GM12878 (cell line): ENCODE measurements around the gene AFAP1. TPM values are rescaled to one million over a fixed set of nuclear protein-coding genes. Genes with fewer than 3 reads are reported as not detected.

ENCODE experiments used
- ATAC-seq: fragments of 200-7000 bp; cut with Tn5 transposase; 3 replicates; pipeline ENCODE4 v1.9.1; 2020; ENCODE audit warnings: mild to moderate bottlenecking, moderate library complexity
- BruUV-seq: library from RNA; stranded (reverse); fragments of 400-500 nt; replicated peaks from 2 replicates; lab custom pipeline; 2021; lab: Mats Ljungman, UMichigan
- CTCF ChIA-PET: fragments of 300-600 bp; sonication (Branson Sonifier 250); formaldehyde crosslinking; extraction: SDS; loops from one replicate; lab custom pipeline; 2021; ENCODE audit warnings: inconsistent platforms; lab: Yijun Ruan, JAX
- POLR2A ChIA-PET: fragments of 350-600 bp; formaldehyde crosslinking; extraction: SDS; loops from one replicate; lab custom pipeline; 2021; ENCODE audit warnings: inconsistent platforms; lab: Charles Lee
- RAD21 ChIA-PET: fragments of 300-600 bp; sonication (Branson Sonifier 250); formaldehyde crosslinking; loops from one replicate; lab custom pipeline; 2023; ENCODE audit warnings: antibody characterized with exemption; ENCODE audit not compliant: unreplicated experiment; lab: Charles Lee
- SMC1A ChIA-PET: fragments of 300-600 bp; sonication (Branson Sonifier 250); formaldehyde crosslinking; loops from one replicate; lab custom pipeline; 2023; ENCODE audit not compliant: unreplicated experiment, uncharacterized antibody; lab: Charles Lee
- DNase-seq: peaks from one replicate; pipeline ENCODE4 v3.0.0-alpha.2; 2011; ENCODE audit warnings: low read depth, low spot score
- FAIRE-seq: peaks from 3 replicates; lab custom pipeline; 2011; peaks lifted over from hg19 to GRCh38; lab: Jason Lieb, UNC
- H2AFZ ChIP-seq: 2 replicates; pipeline ENCODE4 v1.6.0; 2011; ENCODE audit warnings: low read depth, low read length, control low read depth; ENCODE audit not compliant: control insufficient read depth
- H3K27ac ChIP-seq: 2 replicates; pipeline ENCODE4 v1.5.1; 2011; ENCODE audit warnings: control low read depth; ENCODE audit not compliant: control insufficient read depth, insufficient read depth
- H3K27me3 ChIP-seq, 2 experiments: replicated peaks in 1 of 2; 2 replicates each; pipeline versions ENCODE4 v1.6.0 to v1.6.1; 2011; ENCODE audit warnings: low read length in 1 of 2; ENCODE audit not compliant: control insufficient read depth in 2 of 2, insufficient read depth in 2 of 2
- H3K36me3 ChIP-seq, 2 experiments: 2 replicates each; pipeline ENCODE4 v1.5.1; 2011; ENCODE audit warnings: low read length in 1 of 2; ENCODE audit not compliant: control insufficient read depth in 2 of 2, insufficient read depth in 2 of 2
- H3K4me1 ChIP-seq: 2 replicates; pipeline ENCODE4 v1.6.1; 2011; ENCODE audit warnings: mild to moderate bottlenecking, low read length, moderate library complexity, mixed read lengths; ENCODE audit not compliant: control insufficient read depth, insufficient read depth
- H3K4me2 ChIP-seq: 2 replicates; pipeline ENCODE4 v1.6.0; 2011; ENCODE audit warnings: control low read depth; ENCODE audit not compliant: control insufficient read depth, insufficient read depth
- H3K4me3 ChIP-seq: fragments of 200-600 bp; sonication (generic); 2 replicates; pipeline ENCODE4 v1.5.1; 2016
- H3K79me2 ChIP-seq: 2 replicates; pipeline ENCODE4 v1.6.0; 2011; ENCODE audit warnings: low read length; ENCODE audit not compliant: control insufficient read depth, insufficient read depth
- H3K9ac ChIP-seq: 2 replicates; pipeline ENCODE4 v1.8.0; 2011; ENCODE audit warnings: low read length, control low read depth, mixed read lengths; ENCODE audit not compliant: control insufficient read depth, insufficient read depth
- H3K9me3 ChIP-seq: replicated peaks from 3 replicates; pipeline ENCODE4 v1.5.1; 2011; ENCODE audit warnings: mild to moderate bottlenecking, low read length; ENCODE audit not compliant: control insufficient read depth, insufficient read depth
- H4K20me1 ChIP-seq: 2 replicates; pipeline ENCODE4 v1.6.0; 2011; ENCODE audit not compliant: control insufficient read depth, insufficient read depth
- CBX3 ChIP-seq: fragments of 200-600 bp; sonication (generic); IDR thresholded peaks from 2 replicates; pipeline ENCODE4 v1.6.1; 2016; ENCODE audit warnings: low read depth, borderline replicate concordance
- CHD1 ChIP-seq: IDR thresholded peaks from 2 replicates; pipeline ENCODE4 v1.6.1; 2012; ENCODE audit warnings: low read depth, low read length, improper control_type of control experiment
- EGR1 ChIP-seq, 2 experiments: IDR thresholded peaks; 1 replicate in 1 of 2; 2 replicates in 1 of 2; pipeline ENCODE4 v1.6.1; 2011 to 2012; ENCODE audit warnings: low read depth in 2 of 2, low read length in 2 of 2, borderline replicate concordance in 1 of 2, mild to moderate bottlenecking in 1 of 2, moderate library complexity in 1 of 2
- HDAC6 ChIP-seq: fragments of 200-600 bp; sonication (generic); IDR thresholded peaks from one replicate; pipeline ENCODE4 v1.8.0; 2017; ENCODE audit warnings: antibody characterized with exemption; ENCODE audit not compliant: unreplicated experiment
- IRF5 ChIP-seq: fragments of 450-650 bp; IDR thresholded peaks from 2 replicates; pipeline ENCODE4 v1.6.1; 2017; ENCODE audit warnings: borderline replicate concordance
- KDM1A ChIP-seq: fragments of 200-600 bp; sonication (generic); IDR thresholded peaks from 2 replicates; pipeline ENCODE4 v1.6.1; 2016; ENCODE audit warnings: borderline replicate concordance
- MEF2B ChIP-seq: fragments of 450-650 bp; IDR thresholded peaks from 2 replicates; pipeline ENCODE4 v1.6.1; 2018; ENCODE audit warnings: mild to moderate bottlenecking, moderate library complexity; ENCODE audit not compliant: partially characterized antibody, poor library complexity, severe bottlenecking
- NR2F1 ChIP-seq: fragments of 450-650 bp; conservative IDR thresholded peaks from 2 replicates; pipeline ENCODE4 v1.6.1; 2017; ENCODE audit warnings: mild to moderate bottlenecking
- PML ChIP-seq: IDR thresholded peaks from 2 replicates; pipeline ENCODE4 v1.6.1; 2012; ENCODE audit warnings: low read length, inconsistent platforms
- POLR2A ChIP-seq: IDR thresholded peaks from 2 replicates; pipeline ENCODE4 v1.6.1; 2011; ENCODE audit warnings: low read depth, mild to moderate bottlenecking, low read length
- POLR2AphosphoS2 ChIP-seq: IDR thresholded peaks from 2 replicates; pipeline ENCODE4 v1.6.1; 2011; ENCODE audit warnings: low read depth, mild to moderate bottlenecking, low read length, improper control_type of control experiment, moderate library complexity
- POLR2AphosphoS5 ChIP-seq: IDR thresholded peaks from 2 replicates; pipeline ENCODE4 v1.6.1; 2011; ENCODE audit warnings: mild to moderate bottlenecking, low read length, inconsistent platforms
- RAD51 ChIP-seq: fragments of 450-650 bp; IDR thresholded peaks from 2 replicates; pipeline ENCODE4 v1.6.1; 2016; ENCODE audit warnings: moderate library complexity, mild to moderate bottlenecking, inconsistent platforms
- RFX5 ChIP-seq: IDR thresholded peaks from 2 replicates; pipeline ENCODE4 v1.6.1; 2011; ENCODE audit warnings: low read depth, low read length, improper control_type of control experiment
- SREBF1 ChIP-seq: IDR thresholded peaks from 2 replicates; pipeline ENCODE4 v1.6.1; 2012; ENCODE audit warnings: mild to moderate bottlenecking, low read length
- SRF ChIP-seq, 2 experiments: IDR thresholded peaks; 2 replicates each; pipeline ENCODE4 v1.6.1; 2011; ENCODE audit warnings: low read depth in 2 of 2, low read length in 2 of 2, mild to moderate bottlenecking in 1 of 2, moderate library complexity in 1 of 2
- STAT3 ChIP-seq: IDR thresholded peaks from 2 replicates; pipeline ENCODE4 v1.6.1; 2011; ENCODE audit warnings: low read depth, low read length, improper control_type of control experiment
- SUPT20H ChIP-seq: IDR thresholded peaks from 2 replicates; pipeline ENCODE4 v1.6.1; 2011; ENCODE audit warnings: low read depth, mild to moderate bottlenecking, low read length, moderate library complexity, borderline replicate concordance; ENCODE audit not compliant: control insufficient read depth
- TARDBP ChIP-seq: IDR thresholded peaks from 2 replicates; pipeline ENCODE4 v1.6.1; 2016; ENCODE audit warnings: borderline replicate concordance
- YY1 ChIP-seq: IDR thresholded peaks from 2 replicates; pipeline ENCODE4 v1.6.1; 2011; ENCODE audit warnings: low read depth, mild to moderate bottlenecking, low read length
- ZBTB40 ChIP-seq: fragments of 450-650 bp; IDR thresholded peaks from 2 replicates; pipeline ENCODE4 v1.6.1; 2016; ENCODE audit warnings: mild to moderate bottlenecking, moderate library complexity, borderline replicate concordance
- WGBS: methylation state at CpG from one replicate; pipeline ENCODE4 v1.1.6; 2016; ENCODE audit warnings: low lambda C conversion rate; ENCODE audit not compliant: insufficient replicate concordance, insufficient coverage; ENCODE audit errors: missing lambda C conversion rate; 5-methylcytosine and 5-hydroxymethylcytosine counted together
- in situ Hi-C: fragments of 300-500 bp; cut with MboI; formaldehyde crosslinking; loops from 9 replicates; pipeline ENCODE4 v1.14.3; 2018; ENCODE audit warnings: mixed read lengths
- intact Hi-C: fragments of 100-400 bp; cut with micrococcal nuclease; formaldehyde crosslinking; loops from one replicate; pipeline ENCODE4 v1.14.2; 2022; ENCODE audit not compliant: unreplicated experiment
- polyA plus RNA-seq, 11 experiments: library from polyadenylated mRNA; depleted of rRNA in 4 of 11; unstranded in 6 of 11; stranded (reverse) in 5 of 11; fragments of >200 nt; fragmentation: Nextera tagmentation in 4 of 11; fragmentation: Illumina TruSeq in 1 of 11; extraction: Ambion mirVana in 4 of 11; extraction: Trizol in 1 of 11; gene quantifications; 1 replicate in 1 of 11; 2 replicates in 10 of 11; pipeline versions ENCODE4 v1.2.1 to v1.2.3, GENCODE V29; 2011 to 2016; ENCODE audit warnings: inconsistent platforms in 2 of 11, missing spikeins in 2 of 11, low read depth in 1 of 11
- total RNA-seq, 4 experiments: library from RNA; depleted of rRNA in 3 of 4; stranded (reverse); fragments of >200 nt in 3 of 4; fragmentation: Illumina TruSeq in 1 of 4; extraction: Trizol in 1 of 4; gene quantifications; 2 replicates each; pipeline versions ENCODE4 v1.2.1 to v1.2.3, GENCODE V29; 2013 to 2021

The AFAP1 gene
- total and polyA plus RNA-seq, 10 of the 15 experiments (the other 5 are each of a cell fraction or from before 2014, with no cell fraction given), result 0.02 to 0.23 (median 0.09) TPM; not detected in 1

DNA sequence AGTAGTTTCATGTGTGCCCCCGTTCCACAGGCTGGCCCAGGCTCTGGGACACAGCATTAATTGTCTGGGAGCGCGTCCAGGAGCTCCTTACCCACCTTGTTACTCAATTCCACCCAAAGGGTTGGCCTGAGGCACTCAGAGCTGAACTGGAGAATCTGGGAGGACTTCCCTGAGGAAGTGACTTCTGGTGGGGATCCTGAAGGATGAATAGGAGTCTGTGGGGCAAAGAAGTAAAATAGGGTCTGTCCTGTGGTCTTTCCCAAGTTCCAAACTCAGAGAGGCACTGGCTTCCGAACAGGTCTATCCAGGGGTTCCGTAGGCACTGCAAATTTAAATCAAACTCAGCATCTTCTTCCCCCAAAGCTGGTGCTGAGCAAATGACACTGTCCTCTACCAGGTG lies 204.3 kb downstream of the AFAP1 start (continued):
- TF ChIP-seq IRF5 (no peak), STAT3 (no peak), NR2F1 (no peak), SRF (IDR thresholded peaks at IDR 0.05; ENCODE audit: low read depth in 2 of 2, low read length in 2 of 2) (no peak)

GRCh38 chr4:7734651-7735260 lies 204.9 kb downstream of the AFAP1 start:
- Histone ChIP-seq H3K9ac (no peak overlapping the region), H2AFZ (no peak overlapping the region), H3K4me3 (no peak overlapping the region), H3K9me3 (no peaks in the 10 kb centered on the region), H3K4me2 (no peak overlapping the region), H3K4me1 (no peaks in the 10 kb centered on the region), H4K20me1 (no peaks in the 10 kb centered on the region), H3K79me2 (no peaks in the 10 kb centered on the region), H3K36me3 (no peaks in the 10 kb centered on the region), H3K27me3 (no peaks in the 10 kb centered on the region; a peak in 2 of 4 replicates), H3K27ac (no peak overlapping the region)
- no peak for DNase-seq
- ChIA-PET CTCF (no interaction called here), RAD21 (no interaction called here), SMC1A (no interaction called here), POLR2A (no interaction called here)
- intact Hi-C loops, result no loop called here
- no peak for FAIRE-seq
- TF ChIP-seq SREBF1 (no peak), YY1 (no peak), ZBTB40 (no peak), KDM1A (no peak), MEF2B (no peak), POLR2AphosphoS2 (no peak), TARDBP (no peak), CBX3 (no peak), HDAC6 (no peak), SUPT20H (no peak), RAD51 (no peak), CHD1 (no peak), RFX5 (no peak), POLR2AphosphoS5 (no peak), EGR1 (IDR thresholded peaks at IDR 0.05; ENCODE audit: borderline replicate concordance in 1 of 2, low read depth in 2 of 2, low read length in 2 of 2) (no peak), POLR2A (no peak), PML (no peak)
- 10% methylated on average over 19 of the region's 20 CpGs for WGBS
- in situ Hi-C loops, result no loop called here
- no TSS peak for BruUV-seq
- ATAC-seq, result no peak
